CD4-positive, alpha-beta T cell treated with Interleukin-4 for 4 hours (primary cell): ENCODE results near the gene FCF1.
"Not testable (repeated sequence)": the region's sequence is repeated elsewhere in the genome, so short reads cannot be mapped to it uniquely, and the experiment has no call there.

Source experiments
- DNase-seq: peaks from one replicate; pipeline ENCODE4 v3.0.0-alpha.2; 2020

FCF1 gene

GRCh38 chr14:74703043-74703442, 9.9 kb upstream of the FCF1 start:
- no peak for DNase-seq

DNA sequence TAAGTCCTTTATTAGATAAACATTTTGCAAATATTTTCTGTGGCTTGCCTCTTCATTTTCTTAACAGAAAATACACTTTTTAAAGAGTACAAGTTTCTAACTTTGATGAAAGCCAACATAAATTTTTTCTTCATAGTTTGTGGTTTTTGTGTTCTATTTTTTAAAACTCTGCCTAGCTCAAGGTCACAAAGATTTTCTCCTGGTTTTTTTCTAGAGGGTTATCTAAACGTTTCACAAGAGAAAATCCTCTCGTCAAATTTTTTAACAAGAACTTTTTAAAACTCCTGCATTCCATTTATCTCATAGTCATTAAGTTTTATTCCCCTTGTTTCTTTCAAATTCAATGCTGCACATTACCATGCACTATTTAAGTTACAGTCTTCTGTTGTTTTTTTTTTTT, 8.3 kb upstream of the FCF1 start:
- DNase-seq = no peak

DNA sequence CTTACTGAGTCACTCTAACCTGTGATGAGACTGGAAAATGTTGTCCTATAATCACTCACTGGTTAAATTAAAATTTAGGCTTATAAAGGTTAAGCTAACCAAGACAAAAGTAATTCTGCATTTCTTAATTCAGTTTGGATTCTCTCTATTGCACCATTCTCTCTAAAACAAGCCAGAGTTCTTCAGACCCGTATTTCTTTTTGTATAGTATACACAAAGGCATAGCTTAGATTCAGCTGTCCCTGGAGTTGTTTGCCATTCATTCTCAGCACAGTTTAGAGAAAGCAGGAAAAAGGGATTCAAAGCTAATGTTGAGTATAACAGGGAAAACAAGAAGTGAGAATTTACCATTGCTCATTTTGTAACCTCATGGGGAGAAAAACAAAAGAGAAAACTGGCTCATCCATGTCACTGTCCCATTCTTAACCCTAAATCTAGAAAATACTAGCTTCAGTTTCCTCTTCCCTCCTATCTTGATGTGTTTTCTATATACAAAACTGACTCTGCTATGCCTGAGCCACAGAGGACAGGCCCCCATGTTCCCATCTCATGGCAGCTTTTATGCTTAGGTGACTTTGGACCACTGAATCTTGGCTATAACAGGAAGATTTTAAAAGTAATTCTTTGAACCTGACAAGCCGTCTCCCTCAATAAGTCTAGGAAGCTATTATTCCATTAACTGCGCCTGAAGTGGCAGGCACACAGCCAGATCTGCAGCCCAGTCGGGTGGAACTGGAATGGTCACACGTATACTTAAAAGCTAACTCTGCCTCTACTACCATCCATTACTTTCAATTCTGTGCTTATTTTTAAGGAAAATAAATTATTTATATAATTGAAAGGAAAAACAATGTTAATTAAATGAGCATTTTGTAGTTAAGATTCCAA, 7.1 kb upstream of the FCF1 start:
- DNase-seq = no peak

DNA sequence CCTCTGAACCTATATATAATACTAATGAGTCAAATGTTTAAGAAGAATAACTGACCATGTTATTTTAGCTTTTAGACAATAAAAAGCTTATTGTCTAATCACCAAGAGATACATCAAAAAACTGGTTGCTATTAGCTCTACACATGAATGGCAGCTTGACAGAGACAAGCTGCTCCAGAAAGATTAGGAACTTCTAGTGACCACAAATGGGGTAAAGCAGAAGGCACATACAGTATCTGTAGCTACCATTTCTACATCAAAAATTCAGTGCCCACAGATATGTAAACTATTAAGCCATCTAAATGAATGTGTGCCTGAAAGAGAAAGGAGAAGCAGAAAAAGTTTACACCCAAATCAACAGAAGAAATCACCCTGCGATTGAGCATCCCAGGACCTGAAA, 2.5 kb upstream of the FCF1 start:
- DNase-seq = no peak

GRCh38 chr14:74711651-74712050, 1.3 kb upstream of the FCF1 start:
- DNase-seq = no peak

GRCh38 chr14:74713395-74713735, 421 bp downstream of the FCF1 start:
- no peak for DNase-seq

GRCh38 chr14:74720526-74720925, 7.6 kb downstream of the FCF1 start:
- no peak for DNase-seq

- DNase-seq = no peak
These were observed 10.2 kb downstream of the FCF1 start for GRCh38 chr14:74723134-74723533.

- DNase-seq = no peak
These were observed 19.4 kb downstream of the FCF1 start for GRCh38 chr14:74732387-74732786.

DNA sequence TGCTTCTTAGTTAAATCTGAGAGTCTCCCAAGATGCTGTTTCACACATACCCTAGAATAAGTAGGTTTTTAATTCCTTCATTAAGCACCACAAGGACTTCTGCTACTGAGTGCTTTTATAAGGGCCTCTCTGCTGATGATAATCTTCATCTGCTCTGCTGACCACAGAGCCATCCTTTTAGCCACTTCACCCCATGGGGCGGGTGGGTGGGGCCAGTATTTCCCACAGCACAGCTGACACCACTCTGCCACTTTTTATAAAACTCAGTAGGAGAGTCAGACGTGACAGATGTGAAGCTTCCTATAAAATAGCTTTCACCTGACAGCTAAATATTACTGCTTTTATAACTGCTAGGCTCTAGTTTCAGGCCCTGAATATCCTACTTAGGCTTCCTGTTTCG, 20.3 kb downstream of the FCF1 start:
- DNase-seq = no peak

- no peak for DNase-seq
These were observed 22.2 kb downstream of the FCF1 start for GRCh38 chr14:74735125-74735524.

DNA sequence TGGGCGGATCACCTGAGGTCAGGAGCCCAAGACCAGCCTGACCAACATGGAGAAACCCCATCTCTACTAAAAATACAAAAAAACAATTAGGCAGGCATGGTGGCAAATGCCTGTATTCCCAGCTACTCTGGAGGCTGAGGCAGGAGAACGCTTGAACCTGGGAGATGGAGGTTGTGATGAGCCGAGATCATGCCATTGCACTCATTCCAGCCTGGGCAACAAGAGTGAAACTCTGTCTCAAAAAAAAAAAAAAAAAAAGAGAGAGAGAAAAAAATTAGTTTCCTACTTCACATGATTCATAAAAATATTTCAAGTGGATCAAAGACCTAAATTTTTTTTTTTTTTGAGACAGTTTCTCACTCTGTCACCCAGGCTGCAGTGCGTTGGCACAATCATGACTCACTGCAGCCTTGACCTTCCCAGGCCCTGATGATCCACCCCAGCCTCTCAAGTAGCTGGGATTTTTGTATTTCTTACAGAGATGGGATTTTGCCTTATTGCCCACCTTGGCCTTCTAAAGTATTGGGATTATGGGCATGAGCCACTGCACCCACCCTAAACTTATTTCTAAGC, 24.9 kb downstream of the FCF1 start:
- DNase-seq = no peak

DNA sequence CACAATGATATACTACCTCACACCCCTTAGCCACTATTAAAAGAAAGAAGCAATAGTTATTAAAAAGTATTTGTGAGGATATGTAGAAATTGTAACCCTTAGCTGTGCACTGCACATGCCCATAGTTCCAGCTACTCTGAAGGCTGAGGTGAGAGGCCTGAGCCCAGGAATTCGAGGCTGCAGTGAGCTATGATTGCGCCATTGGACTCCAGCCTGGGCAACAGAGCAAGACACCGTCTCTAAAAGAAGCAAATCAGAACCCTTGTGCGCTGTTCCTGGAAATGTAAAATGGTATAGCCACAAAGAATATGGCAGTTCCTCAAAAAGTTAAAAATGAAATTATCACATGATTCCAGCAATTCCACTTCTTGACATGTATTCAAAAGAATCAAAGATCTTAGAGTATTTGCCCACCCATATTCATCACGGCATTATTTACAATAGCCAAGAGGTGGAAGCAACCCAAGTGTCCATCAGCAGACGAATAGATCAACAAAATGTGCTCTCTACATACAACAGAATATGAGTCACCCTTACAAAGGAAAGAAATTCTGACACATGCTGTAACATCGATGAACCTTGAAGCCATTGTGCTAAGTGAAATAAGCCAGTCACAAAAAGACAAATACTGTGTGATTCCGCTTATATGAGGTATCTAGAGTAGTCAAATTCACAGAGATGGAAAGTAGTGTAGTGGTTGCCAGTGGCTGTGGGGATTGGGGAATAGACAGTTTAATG, 26.5 kb downstream of the FCF1 start:
- no peak for DNase-seq

GRCh38 chr14:74747237-74747636, 34.3 kb downstream of the FCF1 start:
- DNase-seq = no peak

GRCh38 chr14:74754157-74754556, 41.2 kb downstream of the FCF1 start:
- DNase-seq = no peak

DNA sequence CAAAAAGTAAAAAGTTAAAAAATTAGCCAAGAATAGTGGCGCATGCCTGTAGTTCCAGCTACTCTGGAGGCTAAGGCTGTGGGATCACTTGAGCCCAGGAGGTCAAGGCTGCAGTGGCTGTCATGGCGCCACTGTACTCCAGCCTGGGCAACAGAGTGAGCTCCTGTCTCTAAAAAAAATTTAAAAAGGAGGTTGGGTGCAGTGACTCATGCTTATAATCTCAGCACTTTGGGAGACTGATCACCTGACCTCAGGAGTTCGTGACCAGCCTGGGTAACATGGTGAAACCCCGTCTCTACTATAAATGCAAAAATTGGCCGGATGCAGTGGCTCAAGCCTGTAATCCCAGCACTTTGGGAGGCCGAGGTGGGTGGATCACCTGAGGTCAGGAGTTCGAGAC, 42.0 kb downstream of the FCF1 start:
- DNase-seq = no peak

DNA sequence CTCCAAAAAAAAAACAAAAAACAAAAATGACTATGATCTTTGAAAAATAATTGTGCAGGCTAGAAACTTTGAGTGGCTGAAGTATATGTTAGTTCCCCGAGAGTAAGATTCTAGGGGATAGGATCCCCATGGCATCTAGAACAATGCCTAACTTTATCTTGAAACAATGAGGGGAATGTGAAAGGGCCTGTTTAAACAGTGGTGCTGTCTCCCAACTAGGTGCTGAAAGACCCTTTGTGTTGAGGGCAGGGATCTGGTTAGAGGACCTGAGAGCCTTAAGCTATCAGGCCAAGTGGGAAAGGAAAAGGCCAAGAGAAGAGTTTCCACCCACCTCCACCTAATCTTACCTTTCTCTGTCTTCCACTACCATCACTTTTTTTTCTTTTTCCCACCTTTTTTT, 43.4 kb downstream of the FCF1 start:
- DNase-seq = no peak

- not testable (repeated sequence) for DNase-seq
These were observed 45.6 kb downstream of the FCF1 start for GRCh38 chr14:74758505-74758904.

DNA sequence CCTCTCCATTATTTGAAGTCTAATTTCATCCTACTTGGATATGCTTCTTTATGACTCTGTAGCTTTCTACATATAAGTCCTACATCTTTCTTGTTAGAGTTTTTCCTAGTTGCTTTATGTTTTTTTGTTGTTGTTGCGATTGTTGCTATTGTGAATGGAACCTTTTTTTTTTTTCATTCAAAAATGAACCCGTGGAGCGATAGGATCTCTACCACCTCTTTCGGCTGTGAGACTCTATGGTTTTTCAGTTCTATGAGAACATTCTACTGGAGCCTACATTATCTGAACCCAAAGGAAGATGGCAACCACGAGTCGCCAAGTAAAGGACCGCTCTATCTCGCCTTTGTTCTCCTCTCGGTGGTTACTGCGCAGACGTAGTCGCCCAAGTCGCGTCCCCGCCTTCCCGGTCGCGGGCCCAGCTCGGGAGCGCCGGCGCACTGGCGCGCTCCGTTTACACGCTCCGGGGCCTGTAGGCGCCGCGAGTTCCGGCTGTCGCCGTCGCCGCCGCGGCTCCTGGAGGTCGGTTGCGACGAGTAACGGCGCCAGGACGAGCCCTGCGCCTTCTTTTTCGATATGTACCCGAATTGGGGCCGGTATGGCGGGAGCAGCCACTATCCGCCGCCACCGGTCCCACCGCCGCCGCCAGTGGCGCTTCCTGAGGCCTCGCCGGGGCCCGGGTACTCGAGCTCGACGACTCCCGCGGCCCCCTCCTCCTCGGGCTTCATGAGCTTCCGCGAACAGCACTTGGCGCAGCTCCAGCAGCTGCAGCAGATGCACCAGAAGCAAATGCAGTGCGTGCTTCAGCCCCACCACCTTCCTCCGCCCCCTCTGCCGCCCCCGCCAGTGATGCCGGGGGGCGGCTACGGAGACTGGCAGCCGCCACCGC, 50.2 kb downstream of the FCF1 start, which contains the start of gene YLPM1:
Gene YLPM1 (plus strand): TSS at position 400 of the 886 bp plus-strand sequence. CDS start 174 bp downstream, at position 574.
- DNase-seq = peak; percentile 97

DNA sequence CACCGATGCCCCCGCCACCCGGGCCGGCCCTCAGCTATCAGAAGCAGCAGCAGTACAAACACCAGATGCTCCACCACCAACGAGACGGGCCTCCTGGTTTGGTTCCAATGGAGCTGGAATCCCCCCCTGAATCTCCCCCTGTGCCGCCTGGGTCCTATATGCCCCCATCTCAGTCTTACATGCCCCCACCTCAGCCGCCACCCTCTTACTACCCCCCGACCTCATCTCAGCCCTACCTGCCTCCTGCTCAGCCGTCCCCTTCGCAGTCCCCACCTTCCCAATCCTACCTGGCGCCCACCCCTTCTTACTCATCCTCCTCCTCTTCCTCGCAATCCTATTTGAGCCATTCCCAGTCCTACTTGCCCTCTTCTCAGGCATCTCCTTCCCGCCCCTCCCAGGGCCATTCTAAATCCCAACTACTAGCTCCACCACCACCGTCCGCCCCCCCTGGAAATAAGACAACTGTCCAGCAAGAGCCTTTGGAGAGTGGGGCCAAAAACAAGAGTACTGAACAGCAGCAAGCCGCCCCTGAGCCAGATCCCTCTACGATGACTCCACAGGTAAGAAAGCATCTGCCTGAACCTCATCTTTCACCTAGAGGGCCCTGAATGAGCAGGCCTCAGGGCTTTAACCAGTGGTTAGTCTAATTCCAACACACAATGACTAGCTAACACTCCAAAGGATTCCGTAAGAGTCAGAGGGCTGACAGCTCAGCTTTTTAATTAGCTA, 51.0 kb downstream of the FCF1 start:
- no peak for DNase-seq

GRCh38 chr14:74765721-74766120, 52.8 kb downstream of the FCF1 start:
- no peak for DNase-seq

DNA sequence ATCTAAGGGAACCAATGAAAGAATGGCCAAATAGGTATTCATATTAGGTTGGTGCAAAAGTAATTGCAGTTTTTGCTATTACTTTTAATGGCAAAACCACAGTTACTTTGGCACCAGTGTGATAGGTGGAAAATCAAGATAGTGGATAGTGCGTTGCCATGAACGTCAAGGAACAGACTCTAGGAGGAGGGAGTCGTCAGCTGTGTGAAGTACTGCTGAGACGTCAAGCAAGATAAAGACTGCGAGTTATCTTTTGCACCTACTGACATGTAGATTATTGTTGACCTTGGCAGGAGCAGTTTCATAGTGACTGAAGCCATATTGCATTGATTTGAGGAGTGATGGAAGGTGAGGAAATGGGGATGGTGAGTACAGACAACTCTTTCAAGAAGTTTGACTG, 58.5 kb downstream of the FCF1 start:
- no peak for DNase-seq
